HG03064 (cell line): Measurements from ENCODE around the gene TXLNG.
"Not testable (repeated sequence)": the region's sequence is repeated elsewhere in the genome, so short reads cannot be mapped to it uniquely, and the experiment has no call there.

Source experiments
- ATAC-seq: cut with Tn5 transposase; IDR thresholded peaks from one replicate; pipeline ENCODE4 v1.9.1; 2021; ENCODE audit warnings: low read depth; ENCODE audit not compliant: unreplicated experiment

Gene TXLNG

GRCh38 chrX:16784440-16784839, 1.8 kb upstream of the TXLNG start:
- not testable (repeated sequence) for ATAC-seq

GRCh38 chrX:16785247-16786138, 773 bp upstream of the TXLNG start:
- ATAC-seq = no peak

- peak; percentile 20 for ATAC-seq
Observed at GRCh38 chrX:16786791-16787735, 797 bp downstream of the TXLNG start.

DNA sequence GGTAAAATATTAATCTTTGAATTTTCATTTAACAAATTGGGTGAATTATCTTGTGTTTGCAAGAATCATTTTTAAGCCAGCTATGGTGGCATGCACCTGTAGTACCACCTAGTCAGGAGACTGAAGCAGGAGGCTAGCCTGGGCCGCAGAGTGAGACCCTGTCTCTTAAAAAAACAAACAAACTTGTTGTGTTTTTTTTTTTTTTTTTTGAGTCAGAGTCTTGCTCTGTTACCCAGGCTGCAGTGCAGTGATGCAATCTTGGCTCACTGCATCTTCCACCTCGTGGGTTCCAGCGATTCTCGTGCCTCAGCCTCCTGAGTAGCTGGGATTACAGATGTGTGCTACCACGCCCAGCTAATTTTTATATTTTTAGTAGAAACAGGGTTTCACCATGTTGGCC, 2.2 kb downstream of the TXLNG start:
- no peak for ATAC-seq

- ATAC-seq = no peak
Observed at GRCh38 chrX:16796298-16796697, 10.0 kb downstream of the TXLNG start.

DNA sequence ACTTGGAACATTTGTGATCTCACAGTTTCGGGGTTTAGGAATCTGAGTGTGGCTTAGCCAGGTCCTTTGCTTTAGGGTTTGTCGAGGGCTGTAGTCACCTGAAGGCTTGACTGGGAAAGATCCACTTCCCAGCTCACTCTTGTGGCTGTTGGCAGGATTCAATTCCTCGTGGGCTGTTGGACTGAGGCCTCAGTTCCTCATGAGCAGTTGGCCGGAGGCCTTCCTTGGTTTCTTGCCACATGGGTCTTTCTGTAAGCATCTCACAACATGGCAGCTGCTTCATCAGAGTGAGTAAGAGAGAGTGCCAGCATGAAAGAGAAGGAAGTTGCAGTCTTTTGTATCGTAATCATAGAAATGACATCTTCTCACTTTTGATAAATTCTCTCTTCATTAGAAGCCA, 11.1 kb downstream of the TXLNG start:
- no peak for ATAC-seq

GRCh38 chrX:16797841-16798240, 11.6 kb downstream of the TXLNG start:
- no peak for ATAC-seq

- ATAC-seq = peak; percentile 73
Observed at GRCh38 chrX:16804923-16805464, 18.7 kb downstream of the TXLNG start.

DNA sequence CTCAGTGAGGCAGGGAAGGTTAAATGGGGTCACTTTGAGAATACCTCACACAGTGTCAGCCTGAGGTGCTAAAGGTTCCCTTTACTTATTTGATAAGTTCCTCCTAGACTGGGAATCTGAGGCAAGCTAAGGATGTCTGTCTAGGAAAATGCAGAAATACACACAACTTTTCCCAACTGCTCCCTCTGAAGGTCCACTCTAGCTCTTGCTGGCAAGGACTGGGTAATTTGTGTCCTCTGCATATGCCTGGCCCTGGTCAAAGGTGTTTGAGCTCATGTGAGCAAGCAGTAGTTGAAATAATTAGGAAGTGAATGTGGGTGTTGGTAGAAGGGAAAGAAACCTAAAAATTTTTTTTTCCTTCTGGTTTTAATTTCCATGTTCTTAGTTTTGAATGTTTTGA, 21.3 kb downstream of the TXLNG start:
- no peak for ATAC-seq

DNA sequence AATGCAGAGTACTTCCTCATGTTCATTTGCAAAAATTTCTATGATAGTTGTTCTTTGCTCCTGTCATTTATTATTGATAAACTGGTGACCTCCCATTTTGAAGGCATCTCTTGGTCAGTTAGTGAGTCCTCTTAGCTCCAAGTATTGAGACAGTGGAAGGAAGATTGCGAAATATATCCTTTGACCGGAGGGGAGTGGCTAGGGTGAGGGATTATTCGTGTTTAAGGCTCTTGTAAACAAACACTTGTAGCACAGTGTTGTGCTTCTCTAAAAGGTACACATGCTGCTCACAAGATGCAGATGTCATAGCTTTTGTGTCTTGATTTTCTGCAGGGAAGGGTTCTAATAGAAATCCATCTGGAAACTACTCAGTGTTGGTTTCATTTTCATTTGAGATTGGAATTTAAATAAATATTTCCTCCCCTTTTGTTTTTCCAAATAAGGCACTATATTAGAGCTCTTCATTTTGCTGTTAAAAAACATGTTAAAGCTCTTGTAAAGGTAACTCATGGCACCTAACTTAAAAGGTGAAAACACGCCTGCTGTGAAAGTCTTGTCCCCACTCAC, 21.8 kb downstream of the TXLNG start:
- ATAC-seq = no peak

- no peak for ATAC-seq
Observed at GRCh38 chrX:16814597-16814996, 28.3 kb downstream of the TXLNG start.

DNA sequence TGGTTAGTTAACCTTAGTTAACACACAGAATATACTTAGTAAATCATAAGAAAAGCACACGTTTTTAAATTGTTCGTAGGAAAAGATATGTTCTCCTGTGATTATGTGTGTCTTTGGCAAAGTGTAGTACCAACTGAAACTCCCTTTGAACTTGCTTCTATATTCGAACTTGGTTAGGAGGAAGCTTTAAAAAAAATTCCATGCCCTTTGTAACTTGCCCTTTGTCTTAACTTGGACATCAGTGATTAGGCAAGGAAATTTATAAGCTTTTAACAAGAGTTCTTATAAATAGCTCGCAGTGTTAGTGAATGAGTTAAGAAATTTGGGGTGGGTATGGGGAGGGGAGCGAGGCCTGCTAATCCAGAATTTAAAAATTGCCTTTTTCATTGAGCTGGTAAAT, 33.4 kb downstream of the TXLNG start:
- ATAC-seq = no peak

DNA sequence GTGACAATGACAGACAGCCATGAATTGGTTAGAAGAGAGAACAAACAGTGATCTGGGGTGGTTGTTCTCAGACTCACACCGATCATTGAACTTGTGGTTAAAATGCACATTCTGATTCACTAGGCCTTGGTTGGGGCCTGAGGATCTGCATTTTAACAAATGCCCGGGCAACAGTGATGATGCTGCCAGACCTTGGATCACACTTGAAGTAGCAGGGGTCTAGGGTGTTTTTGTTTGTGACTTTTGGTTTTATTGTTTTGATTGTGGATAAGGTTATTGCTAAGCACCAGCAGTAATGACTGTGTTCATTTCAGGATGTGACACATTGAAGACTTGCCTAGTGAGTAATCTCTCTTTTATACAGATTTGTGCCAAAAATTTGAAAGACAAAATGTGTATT, 36.5 kb downstream of the TXLNG start:
- no peak for ATAC-seq

DNA sequence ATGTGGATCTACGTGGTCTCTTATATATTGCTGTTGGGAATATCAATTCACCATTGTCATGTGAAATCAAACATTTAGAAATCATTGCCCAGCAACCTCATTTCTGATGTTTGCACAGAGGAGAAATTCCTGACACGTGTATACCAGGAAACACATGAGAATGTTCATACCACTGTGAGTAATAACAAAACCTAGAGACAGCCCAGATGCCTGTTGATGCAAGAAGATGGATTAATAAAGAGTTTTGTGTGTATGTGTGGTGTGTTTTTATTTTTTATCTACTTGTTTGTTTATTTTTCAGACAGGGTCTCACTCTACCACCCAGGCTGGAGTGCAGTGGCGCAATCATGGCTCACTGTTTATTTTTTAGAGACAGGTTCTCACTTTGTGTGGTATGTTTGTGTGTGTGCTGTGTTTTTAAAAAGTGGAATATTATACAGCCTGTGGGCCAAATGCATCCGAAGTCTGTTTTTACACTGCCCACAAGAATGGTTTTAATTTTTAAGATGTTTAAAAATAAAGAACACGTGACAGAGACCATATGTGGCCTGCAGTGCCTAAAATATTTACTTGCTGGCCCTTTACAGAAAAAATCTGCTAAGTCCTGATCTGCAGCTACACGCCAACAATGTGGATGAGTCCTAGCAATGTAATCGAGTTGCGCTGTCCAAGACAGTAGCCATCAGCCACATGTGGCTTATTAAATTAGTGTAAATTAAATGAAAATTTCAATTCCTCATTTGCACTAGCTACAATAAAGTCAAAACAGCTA, 39.2 kb downstream of the TXLNG start:
- no peak for ATAC-seq

GRCh38 chrX:16826207-16826606, 39.9 kb downstream of the TXLNG start:
- no peak for ATAC-seq

DNA sequence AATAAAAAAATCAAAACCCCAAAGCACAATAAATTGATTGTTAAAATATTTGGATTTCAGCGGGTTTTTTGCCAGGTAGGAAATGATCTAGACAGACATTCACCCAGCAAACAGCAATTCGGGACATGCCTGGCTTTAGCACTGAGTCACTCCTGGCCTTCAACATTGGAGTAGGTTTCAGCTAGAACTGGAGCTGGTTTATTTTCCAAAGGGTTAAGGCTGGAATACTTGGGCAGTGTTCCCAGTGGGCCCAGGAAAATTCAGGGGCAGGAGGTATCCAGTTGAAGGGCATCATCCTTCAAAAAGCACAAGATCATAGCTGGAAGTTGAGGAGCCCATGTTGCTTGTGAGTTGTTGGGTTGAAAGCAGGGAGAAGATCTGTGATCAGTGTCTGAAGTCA, 41.0 kb downstream of the TXLNG start:
- ATAC-seq = no peak

DNA sequence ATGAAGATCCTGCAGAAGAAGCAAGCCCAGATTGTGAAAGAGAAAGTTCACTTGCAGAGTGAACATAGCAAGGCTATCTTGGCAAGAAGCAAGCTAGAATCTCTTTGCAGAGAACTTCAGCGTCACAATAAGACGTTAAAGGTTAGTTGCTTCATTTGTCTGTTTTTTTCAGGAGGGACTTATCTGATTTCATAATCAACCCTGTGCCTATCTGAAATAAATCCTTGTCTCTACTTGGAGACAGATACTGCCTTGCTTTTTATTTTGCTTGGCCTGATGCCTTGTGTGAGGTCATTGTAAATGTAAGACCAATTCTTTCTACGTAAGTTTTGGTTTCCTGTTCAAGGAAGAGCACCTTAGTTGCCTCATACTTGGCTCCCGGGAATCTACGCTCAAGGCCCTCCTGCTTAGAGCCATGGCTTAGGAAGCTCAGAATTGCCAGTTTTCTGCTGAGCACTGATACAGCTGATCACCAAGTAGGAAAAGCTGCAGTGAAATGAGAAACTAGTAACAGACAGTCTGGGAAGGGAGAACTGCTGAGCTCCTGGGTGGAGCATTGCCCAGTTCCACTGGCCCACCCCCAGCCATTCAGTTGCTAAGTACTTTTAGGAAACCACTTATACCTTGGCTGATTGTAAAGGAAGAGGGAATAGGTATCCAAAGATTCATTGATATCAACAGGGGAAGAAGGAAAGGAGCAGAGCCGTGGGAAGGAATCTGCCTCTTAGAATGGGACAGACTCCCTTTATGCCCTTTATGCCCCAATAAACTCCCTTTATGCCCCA, 42.0 kb downstream of the TXLNG start:
- ATAC-seq = no peak

GRCh38 chrX:16832301-16832700, 46.0 kb downstream of the TXLNG start:
- no peak for ATAC-seq

- no peak for ATAC-seq
Observed at GRCh38 chrX:16834806-16835205, 48.5 kb downstream of the TXLNG start.
